ENCODE data around the gene LPGAT1.

LPGAT1 gene

DNA sequence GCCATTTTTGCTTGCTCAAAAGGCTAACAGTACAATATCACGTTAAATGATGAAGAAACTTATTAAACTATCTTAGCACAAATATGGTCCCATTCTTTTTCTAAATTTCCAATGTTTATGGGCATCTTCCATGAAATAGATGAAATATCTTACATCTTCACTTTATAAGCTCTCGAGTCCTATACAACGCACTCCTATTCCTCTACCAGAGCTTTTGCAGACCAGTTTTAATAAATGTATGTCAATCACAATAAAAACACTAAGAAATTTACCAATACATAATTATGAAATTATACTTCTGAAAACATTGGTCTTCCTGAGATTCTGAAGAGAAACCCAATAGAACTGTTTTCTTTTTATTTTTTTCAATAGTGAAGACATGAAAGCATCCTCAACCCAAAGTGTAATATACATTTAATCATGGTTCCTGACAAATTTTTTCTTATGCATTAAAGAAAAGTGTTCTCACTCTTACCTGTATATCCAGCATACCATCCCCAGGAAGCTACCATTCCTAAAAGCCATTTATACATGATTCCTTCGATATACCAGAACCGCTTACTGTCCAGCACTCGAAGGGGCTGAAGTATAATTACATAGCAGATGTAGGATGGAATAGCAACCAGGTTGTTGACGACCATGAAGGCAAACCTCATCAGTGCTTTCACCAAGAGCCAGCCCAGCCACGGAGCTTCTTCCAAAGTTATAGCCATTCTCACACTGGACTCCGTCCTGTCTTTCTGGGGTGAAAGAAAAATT lies 1.8 kb downstream of the LPGAT1 start:
- no peak for DNase-seq (ENCODE audit: low read depth)

DNA sequence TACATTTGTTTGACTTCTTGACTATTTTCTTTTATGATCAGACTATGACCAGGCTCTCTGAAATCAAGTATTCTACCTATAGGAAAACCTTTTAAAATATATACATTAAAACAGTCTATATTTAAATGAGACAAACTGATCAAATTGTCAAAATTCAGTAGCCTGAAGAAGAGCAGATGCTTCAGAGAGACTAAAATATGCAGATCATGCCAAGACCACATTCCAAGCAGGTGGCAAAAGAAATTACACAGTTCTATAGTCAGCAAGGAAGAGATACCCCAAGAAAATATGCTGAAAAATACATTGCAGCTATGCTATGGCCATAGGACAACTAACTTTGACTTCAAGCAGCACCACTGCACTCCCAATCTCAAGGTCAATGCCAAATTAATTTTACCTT lies 3.5 kb downstream of the LPGAT1 start:
- DNase-seq (ENCODE audit: low read depth) = no peak

DNA sequence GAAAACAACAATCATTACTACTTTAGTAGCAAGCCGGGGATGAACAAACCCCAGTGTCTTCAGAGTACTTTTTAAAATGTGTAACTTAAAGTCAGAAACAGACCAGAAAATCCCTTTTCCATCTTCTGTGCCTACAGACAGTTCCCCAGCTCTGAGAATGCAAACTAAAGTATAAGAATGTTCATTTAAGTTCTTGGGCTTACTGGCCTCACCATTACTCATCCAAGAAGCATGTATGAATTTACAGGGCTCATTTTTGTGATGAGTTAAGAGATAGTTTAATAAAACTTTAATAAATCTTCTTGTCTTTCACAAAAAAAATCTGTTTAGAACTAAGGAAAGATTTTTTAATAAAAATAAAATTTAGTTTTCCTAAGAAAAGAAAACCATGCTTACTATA lies 4.6 kb downstream of the LPGAT1 start:
- no peak for DNase-seq (ENCODE audit: low read depth)

DNA sequence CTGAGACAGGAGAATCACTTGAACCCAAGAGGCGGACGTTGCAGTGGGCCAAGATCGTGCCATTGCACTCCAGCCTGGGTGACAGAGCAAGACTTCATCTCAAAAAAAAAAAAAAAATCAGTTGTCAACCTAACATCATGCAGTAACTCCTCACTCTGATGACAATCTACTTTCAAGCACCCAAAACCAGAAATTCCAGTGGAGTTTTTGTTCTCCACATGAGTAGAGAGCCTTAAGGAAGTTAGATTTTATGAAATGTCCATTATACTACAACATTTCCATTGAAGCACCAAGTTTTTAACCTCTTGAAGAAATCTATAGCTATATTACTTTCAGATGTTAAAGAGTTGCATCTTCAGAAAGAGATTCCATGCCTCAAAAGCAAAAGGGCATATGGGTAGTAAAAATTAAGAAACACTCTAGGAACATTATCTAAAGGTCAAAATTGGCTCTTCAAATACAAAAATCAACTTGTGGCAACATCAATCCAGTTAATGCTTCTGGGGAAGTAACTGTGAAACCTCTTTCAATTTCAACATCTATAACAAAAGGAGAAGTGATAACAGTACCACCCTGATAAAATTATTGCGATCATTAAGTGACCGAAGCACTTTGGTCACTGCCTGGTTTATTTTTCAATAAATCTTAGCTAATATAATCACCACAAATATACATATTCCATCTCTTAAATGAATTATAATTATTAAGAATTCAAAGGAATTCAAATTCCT lies 7.7 kb downstream of the LPGAT1 start:
- no peak for DNase-seq (ENCODE audit: low read depth)

DNA sequence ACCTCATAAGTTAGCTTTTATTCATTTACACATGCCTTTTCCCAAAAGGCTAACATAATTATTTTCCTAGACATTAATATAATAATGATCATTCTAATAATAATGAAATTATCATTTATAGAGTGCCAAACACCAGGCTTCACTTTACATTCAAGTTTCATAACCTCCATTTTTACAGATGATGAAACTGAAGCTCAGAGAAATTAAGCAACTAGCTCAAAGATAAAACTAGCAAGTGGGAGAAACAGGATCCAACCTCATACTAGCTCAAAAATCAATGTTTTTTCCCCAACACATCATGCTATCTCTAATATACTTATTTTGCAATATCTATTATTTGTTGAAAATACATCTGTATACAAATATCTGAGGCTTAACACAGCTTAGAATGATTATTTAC lies 14.0 kb downstream of the LPGAT1 start:
- DNase-seq (ENCODE audit: low read depth) = no peak

DNA sequence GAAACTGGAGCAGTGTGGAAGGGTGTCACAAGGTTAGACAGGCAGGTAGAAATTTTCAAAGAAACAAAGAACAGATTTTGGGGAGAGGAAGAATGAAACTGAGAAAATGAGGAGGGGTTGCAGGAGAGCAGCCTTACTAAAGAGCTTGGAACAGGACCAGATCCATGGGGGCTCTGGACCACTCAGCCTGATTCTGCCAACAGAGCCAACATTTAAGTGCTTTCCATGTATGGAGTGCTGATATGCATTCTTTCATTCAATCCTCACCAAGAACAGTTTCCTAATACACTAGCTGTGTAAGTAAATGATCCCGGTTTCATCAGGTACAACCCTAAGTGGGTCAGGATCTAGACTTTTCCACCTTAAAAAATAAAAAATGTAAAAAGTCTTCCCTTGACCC lies 16.2 kb downstream of the LPGAT1 start:
- DNase-seq (ENCODE audit: low read depth) = no peak

DNA sequence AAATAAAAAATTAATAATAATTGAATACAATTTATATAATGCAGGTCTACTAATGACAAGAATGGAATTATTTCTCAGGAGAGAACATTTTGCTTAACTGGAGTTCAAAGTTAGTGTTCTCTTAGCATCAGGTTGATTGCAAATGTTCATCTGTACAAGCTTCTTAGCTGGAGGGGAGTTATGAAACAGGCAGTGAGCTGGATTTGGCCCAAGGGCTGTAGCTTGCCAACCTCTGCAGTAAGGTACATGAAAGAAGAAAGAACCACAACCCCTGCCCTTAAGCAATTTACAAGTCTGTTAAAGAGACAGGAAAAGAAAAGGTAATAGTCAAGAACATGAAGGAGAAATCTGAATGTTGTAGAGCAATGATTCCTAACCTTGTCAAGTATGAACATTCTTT lies 17.0 kb downstream of the LPGAT1 start:
- DNase-seq (ENCODE audit: low read depth) = no peak

DNA sequence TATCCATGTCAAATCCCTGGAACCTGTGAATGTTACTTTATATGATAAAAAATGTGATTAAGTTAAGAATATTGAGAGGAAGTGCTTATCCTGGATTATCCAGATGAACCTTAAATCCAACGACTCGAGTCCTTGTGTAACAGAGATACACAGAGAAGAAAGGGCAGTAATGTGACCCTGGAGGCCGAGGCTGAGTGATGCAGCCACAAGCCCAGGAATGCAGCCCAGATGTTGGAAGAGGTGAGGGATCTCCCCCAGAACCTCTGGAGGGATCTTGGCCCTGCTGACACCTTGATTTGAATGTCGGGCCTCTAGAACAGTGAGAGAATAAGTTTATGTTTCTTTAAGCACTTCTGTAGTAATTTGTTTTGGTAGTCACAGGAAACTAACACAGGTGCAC lies 18.0 kb downstream of the LPGAT1 start:
- DNase-seq (ENCODE audit: low read depth) = no peak

DNA sequence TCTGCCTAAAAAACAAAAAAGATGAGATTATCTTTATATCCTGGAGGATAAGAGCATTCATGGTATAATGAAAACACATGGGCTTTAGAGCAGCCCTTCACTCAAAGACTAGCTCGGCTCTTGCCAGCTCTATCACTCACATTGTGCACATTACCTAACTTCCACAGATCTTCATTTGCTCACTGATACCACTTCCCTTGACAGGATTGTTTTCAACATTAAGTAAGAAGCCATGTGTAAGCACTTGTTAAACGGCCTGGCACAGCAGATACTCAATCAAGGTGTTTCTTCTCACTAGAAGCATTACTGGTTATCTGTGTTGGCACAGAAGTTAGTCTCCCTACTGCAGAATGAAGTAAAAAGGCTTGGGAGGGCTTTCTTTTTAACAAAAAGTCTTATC lies 18.7 kb downstream of the LPGAT1 start:
- DNase-seq (ENCODE audit: low read depth) = no peak

DNA sequence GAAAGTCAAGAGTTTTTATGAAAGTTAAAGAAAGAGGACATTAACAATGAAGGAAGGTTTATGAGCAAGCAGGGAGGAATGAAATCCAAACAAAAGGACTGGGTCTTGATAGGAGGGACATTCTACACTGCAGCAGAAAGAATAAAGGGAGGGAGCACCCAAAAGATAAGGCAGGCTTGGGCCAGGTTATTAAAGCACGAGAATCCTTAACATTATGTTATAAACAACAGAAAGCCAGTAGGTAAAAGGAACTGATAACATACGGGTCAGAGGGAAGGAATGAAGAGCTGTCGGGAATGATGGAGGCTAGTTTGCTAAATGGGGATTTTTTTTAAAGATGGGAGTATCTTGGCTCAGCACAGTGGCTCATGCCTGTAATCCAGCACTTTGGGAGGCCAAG lies 19.4 kb downstream of the LPGAT1 start:
- DNase-seq (ENCODE audit: low read depth) = no peak

DNA sequence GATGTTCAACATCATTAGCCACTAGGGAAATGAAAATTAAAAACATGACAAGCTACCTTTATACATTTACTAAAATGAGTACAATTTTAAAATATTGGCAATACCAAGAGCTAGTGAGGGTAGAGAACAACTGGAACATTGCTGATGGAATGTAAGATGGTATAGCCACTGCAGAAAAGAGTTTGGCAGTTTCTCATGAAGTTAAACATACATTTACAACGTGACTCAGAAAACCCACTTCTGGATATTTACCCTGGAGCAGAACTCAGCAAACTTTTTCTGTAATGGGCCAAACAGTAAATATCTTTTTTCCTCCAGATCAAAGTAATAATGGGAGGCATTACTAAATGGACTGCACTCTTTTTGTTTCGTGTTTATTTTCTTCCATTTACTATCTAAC lies 22.1 kb downstream of the LPGAT1 start:
- no peak for DNase-seq (ENCODE audit: low read depth)

DNA sequence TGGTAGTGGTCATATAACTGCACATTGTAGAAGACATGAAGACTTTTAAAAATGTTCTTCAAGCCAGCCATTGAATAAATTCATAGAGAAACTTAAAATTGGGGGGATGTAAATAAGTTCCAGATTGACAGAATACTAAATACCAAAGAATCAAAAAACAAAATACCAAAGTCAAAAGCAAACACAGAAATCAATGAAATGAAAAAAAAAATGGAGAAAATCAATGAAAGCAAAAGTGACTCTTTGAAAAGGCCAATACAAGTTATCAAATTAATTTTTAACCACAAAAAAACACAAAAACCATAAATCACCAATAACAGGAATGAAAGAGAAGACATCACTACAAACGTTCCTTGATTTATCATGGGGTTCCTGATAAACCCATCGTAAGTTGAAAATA lies 25.6 kb downstream of the LPGAT1 start:
- DNase-seq (ENCODE audit: low read depth) = no peak

DNA sequence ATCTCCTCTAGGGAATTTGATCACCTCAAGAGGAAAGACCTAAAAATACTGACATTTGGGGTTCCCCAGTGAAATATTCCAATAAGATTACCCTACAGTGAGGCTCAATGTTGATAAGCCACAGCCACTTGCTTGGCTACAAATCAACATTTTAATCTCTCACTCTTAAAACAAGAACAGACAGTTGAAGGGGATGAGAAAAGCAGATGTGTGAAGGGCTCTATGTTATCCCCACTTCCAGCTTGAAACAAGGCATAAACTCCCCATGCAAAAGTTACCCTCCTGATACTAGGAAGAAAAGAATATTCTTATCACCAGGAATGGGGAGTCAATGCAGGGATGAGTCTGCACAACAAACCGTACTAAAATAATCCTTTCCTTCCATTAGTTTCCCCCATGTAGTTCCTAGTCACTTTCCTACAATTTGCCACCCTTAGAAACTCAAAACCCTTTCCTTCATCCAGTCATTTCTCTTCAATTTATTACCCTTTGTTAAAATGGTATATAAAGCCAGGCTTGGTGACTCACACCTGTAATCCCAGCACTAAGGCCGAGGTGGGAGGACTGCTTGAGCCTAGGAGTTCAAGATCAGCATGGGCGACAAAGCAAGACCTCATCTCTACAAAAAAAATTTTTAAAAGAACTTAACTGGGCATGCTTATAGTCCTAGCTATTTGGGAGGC lies 29.5 kb downstream of the LPGAT1 start:
- DNase-seq (ENCODE audit: low read depth) = no peak

DNA sequence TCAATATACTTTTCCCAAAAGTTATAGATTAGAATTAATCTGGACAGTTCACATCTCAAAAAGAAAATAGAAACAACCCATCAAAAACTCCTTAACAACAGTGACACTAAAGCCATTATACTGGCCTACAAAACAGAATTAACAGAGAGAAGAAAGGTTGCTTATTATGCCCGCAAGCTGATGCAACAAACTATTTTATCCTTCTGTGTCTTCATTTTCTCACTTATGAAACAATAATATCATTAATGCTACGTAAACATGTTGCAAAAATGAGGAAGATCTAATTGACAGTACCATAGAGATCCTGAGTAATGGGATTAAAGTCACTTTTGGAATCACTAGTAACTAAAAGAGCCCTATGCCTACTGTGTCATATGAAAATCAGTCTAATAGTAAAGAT lies 32.6 kb downstream of the LPGAT1 start:
- DNase-seq (ENCODE audit: low read depth) = no peak

DNA sequence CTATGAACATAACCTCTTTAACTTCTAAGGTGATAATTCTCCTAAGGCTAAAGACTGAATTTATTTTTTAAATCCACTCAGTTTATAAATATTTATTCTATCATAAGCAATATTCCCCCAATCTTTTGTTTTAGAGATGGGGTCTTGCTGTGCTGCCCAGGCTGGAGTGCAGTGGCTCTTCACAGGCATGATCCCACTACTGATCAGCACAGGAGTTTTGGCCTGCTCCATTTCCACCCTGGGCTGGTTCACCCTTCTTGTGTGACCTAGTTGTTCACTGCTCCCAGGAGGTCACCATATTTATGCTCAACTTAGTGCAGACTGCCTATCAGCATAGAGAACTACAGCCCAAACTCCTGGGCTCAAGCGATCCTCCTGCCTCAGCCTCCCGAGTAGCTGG lies 38.6 kb downstream of the LPGAT1 start:
- no peak for DNase-seq (ENCODE audit: low read depth)

DNA sequence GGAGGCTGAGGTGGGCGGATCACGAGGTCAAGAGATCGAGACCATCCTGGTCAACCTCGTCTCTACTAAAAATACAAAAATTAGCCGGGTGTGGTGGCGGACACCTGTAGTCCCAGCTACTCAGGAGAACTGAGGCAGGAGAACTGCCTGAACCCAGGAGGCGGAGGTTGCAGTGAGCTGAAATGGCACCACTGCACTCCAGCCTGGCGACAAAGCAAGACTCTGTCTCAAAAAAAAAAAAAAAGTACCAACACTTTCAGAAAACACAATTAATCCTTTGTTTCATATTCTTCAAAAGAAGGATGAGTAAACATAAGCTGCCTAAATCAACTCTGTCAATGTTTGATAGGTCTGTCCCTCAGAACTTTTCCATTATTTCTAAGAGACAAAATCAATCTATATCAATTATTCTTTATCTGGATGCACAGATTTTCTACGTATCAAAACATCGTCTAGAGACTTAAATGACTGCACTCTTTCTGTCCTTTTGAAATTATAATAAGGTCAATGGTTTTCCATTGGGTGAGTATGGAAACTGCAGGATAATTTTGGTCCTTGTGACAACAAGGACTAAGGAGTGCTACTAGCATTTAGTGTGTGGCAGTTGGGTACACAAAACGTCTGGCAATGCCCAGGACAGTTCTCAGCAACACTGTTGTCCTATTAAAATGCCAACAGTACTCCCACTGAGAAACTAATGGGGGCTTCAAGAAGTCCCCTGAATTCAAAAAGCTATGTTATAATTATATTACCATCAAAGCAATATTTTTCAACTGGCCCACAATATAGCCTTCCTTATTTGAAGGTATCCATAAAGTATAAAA lies 40.7 kb downstream of the LPGAT1 start:
- DNase-seq (ENCODE audit: low read depth) = no peak

DNA sequence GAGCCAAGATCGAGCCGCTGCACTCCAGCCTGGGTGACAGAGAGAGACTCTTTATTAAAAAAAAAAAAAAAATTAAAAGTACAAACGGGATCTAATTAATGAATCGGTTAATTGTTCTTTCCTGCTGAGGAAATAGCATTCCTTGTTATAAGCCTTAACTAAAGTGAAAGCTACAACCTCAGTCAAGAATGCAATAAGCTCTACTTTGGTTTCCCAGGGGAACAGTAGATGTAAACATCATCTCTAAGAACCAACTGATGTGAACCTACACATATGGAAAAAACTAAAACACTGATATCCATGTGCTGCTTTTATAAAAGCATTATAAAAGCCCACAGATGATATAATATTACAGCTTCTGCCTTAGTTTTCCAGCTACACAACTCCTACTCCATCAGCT lies 41.9 kb downstream of the LPGAT1 start:
- DNase-seq (ENCODE audit: low read depth) = no peak

DNA sequence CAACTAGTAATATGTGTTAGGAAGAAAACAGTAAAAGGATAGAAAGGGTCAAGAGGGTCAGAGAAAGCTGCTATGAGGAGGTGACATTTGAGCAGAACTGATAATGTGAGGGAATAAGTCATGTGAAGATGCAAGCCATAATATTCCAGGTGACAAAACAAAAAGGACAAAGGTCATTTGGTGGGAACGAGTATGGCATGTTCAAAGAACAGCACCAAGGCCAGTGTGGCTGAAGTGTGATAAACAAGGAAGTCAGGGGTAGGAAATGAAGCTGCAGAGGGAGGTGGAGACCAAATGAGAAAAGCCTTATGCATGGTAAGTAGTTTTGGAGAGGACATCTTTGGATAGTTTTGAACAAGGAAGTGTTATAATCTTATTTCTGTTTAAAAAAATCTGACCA lies 46.7 kb downstream of the LPGAT1 start:
- no peak for DNase-seq (ENCODE audit: low read depth)

DNA sequence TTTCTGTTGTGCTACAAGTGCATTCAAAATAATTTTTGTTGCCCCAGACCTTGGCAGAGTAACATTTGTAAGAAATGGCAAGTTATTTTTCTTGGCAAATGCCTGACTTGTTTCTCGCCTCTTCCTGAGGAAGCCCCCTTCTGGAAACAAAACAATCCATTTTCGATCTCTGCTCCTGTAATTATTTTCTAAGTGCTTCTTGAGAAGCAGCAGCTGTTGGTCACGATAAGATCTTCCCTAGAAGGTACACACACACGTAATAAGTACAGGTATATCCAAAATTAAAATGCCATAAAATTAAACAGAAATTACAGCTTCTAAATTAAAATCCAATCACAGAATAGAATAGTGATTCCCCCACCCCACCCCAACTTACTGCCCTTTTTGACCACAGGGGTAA lies 47.3 kb downstream of the LPGAT1 start:
- no peak for DNase-seq (ENCODE audit: low read depth)

DNA sequence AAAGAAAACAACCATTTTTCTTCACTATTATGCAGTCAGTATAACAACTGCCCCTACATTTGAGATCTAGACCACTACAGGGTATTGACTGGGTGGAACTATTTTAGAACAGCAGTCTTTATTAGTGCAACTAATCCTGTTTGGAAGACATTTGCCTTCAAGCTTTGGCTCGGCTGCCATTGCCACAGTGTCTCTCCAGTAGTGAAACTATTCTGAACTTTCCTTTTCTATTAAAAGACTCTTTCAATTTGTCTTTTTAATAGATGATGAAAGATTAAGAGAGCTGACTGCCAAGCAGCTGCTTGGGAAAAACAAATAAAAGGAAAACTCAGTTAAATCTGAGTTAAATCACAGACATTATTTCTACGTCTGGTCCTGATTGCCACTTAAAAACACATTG lies 49.3 kb downstream of the LPGAT1 start:
- DNase-seq (ENCODE audit: low read depth) = no peak

DNA sequence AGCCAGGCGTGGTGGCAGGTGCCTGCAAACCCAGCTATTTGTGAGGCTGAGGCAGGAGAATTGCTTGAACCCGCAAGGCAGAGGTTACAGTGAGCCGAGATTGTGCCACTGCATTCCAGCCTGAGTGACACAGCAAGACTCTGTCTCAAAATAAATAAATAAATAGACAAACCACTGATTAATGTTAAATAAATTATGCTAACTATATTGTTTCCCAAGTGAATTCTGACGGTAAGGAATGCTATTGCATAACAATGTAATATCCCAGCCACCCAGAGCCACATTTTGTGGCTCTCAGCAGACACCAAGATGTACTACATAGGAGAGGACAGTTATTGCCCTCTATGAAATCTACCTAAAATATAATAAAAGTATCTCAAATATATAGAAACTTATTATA lies 55.4 kb downstream of the LPGAT1 start:
- no peak for DNase-seq (ENCODE audit: low read depth)

DNA sequence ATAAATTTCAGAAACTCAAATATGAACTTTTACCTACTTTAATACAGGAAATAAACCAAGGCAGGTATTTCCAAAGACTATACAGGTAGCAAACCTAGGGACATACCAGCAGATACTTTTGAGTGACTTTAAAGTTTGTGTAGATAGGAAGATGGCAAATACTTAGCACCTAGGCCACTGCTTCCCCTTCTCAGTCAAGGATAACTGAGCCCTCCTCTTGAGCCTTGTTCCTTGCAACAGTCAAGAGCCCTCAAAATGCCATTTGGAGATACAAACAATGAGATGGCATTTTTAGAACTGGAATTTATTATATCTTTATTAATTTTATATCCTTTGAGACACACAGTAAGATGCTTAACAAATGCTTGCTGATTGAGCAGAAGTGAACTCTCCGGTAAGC lies 65.9 kb downstream of the LPGAT1 start:
- no peak for DNase-seq (ENCODE audit: low read depth)

DNA sequence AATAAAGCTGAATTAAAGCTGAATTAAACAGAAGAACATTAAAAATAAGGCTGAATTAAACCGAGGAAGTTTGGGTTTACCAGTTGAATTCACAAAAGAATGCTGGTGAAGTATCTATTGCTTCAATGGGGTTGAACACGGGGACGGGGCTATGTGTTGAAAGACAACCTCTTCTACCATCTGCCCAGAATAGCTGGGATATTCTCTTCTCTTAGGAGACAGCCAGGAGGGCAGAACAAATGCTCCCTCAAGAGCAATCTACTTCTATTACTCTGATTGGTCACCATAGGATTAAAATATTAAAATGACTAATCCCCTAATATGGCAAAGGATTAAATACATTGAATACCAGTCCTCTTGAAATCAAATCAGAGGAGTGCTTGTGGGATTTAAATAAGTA lies 68.4 kb downstream of the LPGAT1 start:
- no peak for DNase-seq (ENCODE audit: low read depth)
